HEK293 (cell line): ENCODE results near the gene COTL1.
A peak's percentile ranks its signal among the peaks of the same experiment; 100 is the strongest.

Experiments used
- CTCF ChIA-PET: fragments of 350-600 bp; formaldehyde crosslinking; extraction: SDS; loops from one replicate; lab custom pipeline; 2021; ENCODE audit warnings: antibody characterized with exemption; lab: Yijun Ruan, JAX
- POLR2A ChIA-PET: fragments of 300-600 bp; formaldehyde crosslinking; extraction: SDS; loops from one replicate; lab custom pipeline; 2020; ENCODE audit warnings: antibody characterized with exemption, inconsistent platforms; lab: Yijun Ruan, JAX
- H3K27ac ChIP-seq: fragments of 200-500 bp; sonication (Bioruptor generic); 2 replicates; pipeline ENCODE4 v1.5.1; 2014; ENCODE audit warnings: low read depth, low read length, control low read depth, inconsistent platforms; ENCODE audit errors: extremely low read depth
- H3K36me3 ChIP-seq, 2 experiments: fragments of 200-500 bp in 1 of 2; sonication (Bioruptor generic) in 1 of 2; 1 replicate in 1 of 2; 2 replicates in 1 of 2; pipeline ENCODE4 v1.5.1; 2014 to 2017; ENCODE audit warnings: inconsistent platforms in 2 of 2, low read length in 2 of 2; ENCODE audit not compliant: control insufficient read depth in 2 of 2, insufficient read depth in 1 of 2
- H3K4me1 ChIP-seq: fragments of 200-500 bp; sonication (Bioruptor generic); 2 replicates; pipeline ENCODE4 v1.5.1; 2014; ENCODE audit warnings: mild to moderate bottlenecking, low read length, inconsistent platforms; ENCODE audit not compliant: control insufficient read depth, insufficient read depth
- H3K4me3 ChIP-seq: 2 replicates; pipeline ENCODE4 v1.5.1; 2011; ENCODE audit warnings: low read depth, mild to moderate bottlenecking, control low read depth, low read length, moderate library complexity
- H3K9me3 ChIP-seq: fragments of 200-500 bp; sonication (Bioruptor generic); 2 replicates; pipeline ENCODE4 v1.5.1; 2014; ENCODE audit warnings: low read depth, low read length, inconsistent platforms; ENCODE audit not compliant: control insufficient read depth, insufficient read depth
- GLIS1 ChIP-seq: fragments of 450-650 bp; formaldehyde crosslinking; IDR thresholded peaks from 2 replicates; pipeline ENCODE4 v1.5.1; 2016; ENCODE audit warnings: missing biosample characterization, missing genetic modification characterization
- HOXD13 ChIP-seq: sonication (generic); formaldehyde crosslinking; IDR thresholded peaks from 2 replicates; pipeline ENCODE4 v1.8.0; 2022; ENCODE audit warnings: missing genetic modification reagents, borderline replicate concordance
- KLF16 ChIP-seq: fragments of 450-650 bp; formaldehyde crosslinking; IDR thresholded peaks from 2 replicates; pipeline ENCODE4 v1.5.1; 2017; ENCODE audit warnings: missing biosample characterization, missing genetic modification characterization
- SCRT1 ChIP-seq: fragments of 450-650 bp; formaldehyde crosslinking; IDR thresholded peaks from 2 replicates; pipeline ENCODE4 v1.5.1; 2016; ENCODE audit warnings: missing biosample characterization, missing genetic modification characterization, borderline replicate concordance
- SCRT2 ChIP-seq: fragments of 450-650 bp; formaldehyde crosslinking; IDR thresholded peaks from 2 replicates; pipeline ENCODE4 v1.5.1; 2016; ENCODE audit warnings: missing biosample characterization, missing genetic modification characterization
- ZEB2 ChIP-seq: fragments of 450-650 bp; formaldehyde crosslinking; IDR thresholded peaks from 2 replicates; pipeline ENCODE4 v1.5.1; 2016; ENCODE audit warnings: missing biosample characterization, missing genetic modification characterization
- ZNF16 ChIP-seq: fragments of 450-650 bp; formaldehyde crosslinking; IDR thresholded peaks from 2 replicates; pipeline ENCODE4 v1.5.1; 2016; ENCODE audit warnings: low read depth, missing biosample characterization, missing genetic modification characterization
- ZNF169 ChIP-seq: fragments of 450-650 bp; formaldehyde crosslinking; IDR thresholded peaks from 2 replicates; pipeline ENCODE4 v1.5.1; 2016; ENCODE audit warnings: missing biosample characterization, missing genetic modification characterization
- ZNF174 ChIP-seq: fragments of 450-650 bp; formaldehyde crosslinking; IDR thresholded peaks from 2 replicates; pipeline ENCODE4 v1.5.0; 2017; ENCODE audit warnings: missing biosample characterization, mild to moderate bottlenecking, missing genetic modification characterization
- ZNF211 ChIP-seq: fragments of 450-650 bp; formaldehyde crosslinking; IDR thresholded peaks from 2 replicates; pipeline ENCODE4 v1.5.1; 2016; ENCODE audit warnings: low read depth, missing biosample characterization, missing genetic modification characterization
- ZNF239 ChIP-seq: fragments of 450-650 bp; formaldehyde crosslinking; IDR thresholded peaks from 2 replicates; pipeline ENCODE4 v1.5.1; 2016; ENCODE audit warnings: missing biosample characterization, missing genetic modification characterization
- ZNF292 ChIP-seq: fragments of 450-650 bp; formaldehyde crosslinking; IDR thresholded peaks from 2 replicates; pipeline ENCODE4 v1.5.1; 2016; ENCODE audit warnings: low read depth, missing biosample characterization, missing genetic modification characterization, borderline replicate concordance
- ZNF37A ChIP-seq: fragments of 450-650 bp; IDR thresholded peaks from 2 replicates; pipeline ENCODE4 v1.5.1; 2018; ENCODE audit warnings: missing biosample characterization, missing genetic modification characterization
- ZNF423 ChIP-seq: fragments of 450-650 bp; formaldehyde crosslinking; IDR thresholded peaks from 2 replicates; pipeline ENCODE4 v1.5.1; 2016; ENCODE audit warnings: missing biosample characterization, missing genetic modification characterization
- ZNF645 ChIP-seq: fragments of 450-650 bp; formaldehyde crosslinking; IDR thresholded peaks from 2 replicates; pipeline ENCODE4; 2016; ENCODE audit warnings: missing biosample characterization, missing genetic modification characterization
- ZNF658 ChIP-seq: fragments of 450-650 bp; formaldehyde crosslinking; IDR thresholded peaks from 2 replicates; pipeline ENCODE4; 2016; ENCODE audit warnings: missing biosample characterization, missing genetic modification characterization
- ZNF660 ChIP-seq: fragments of 450-650 bp; IDR thresholded peaks from 2 replicates; pipeline ENCODE4 v1.5.1; 2018; ENCODE audit warnings: missing biosample characterization, mild to moderate bottlenecking, missing genetic modification characterization
- ZSCAN23 ChIP-seq: fragments of 450-650 bp; formaldehyde crosslinking; IDR thresholded peaks from 2 replicates; pipeline ENCODE4 v1.5.1; 2016; ENCODE audit warnings: missing biosample characterization, missing genetic modification characterization
- TF ChIP-seq, protein P1 (sequence below): fragments of 450-650 bp; formaldehyde crosslinking; IDR thresholded peaks from 2 replicates; pipeline ENCODE4 v1.5.1; 2016; ENCODE audit warnings: missing biosample characterization, missing genetic modification characterization
- TF ChIP-seq, protein P2 (sequence below): fragments of 450-650 bp; formaldehyde crosslinking; IDR thresholded peaks from 2 replicates; pipeline ENCODE4 v1.5.1; 2017; ENCODE audit warnings: missing biosample characterization, missing genetic modification characterization
- TF ChIP-seq, protein P3 (sequence below): fragments of 450-650 bp; formaldehyde crosslinking; IDR thresholded peaks from 2 replicates; pipeline ENCODE4 v1.5.1; 2016; ENCODE audit warnings: missing biosample characterization, missing genetic modification characterization

The COTL1 gene

GRCh38 chr16:84575914-84576313, 42.0 kb downstream of the COTL1 start:
- CTCF ChIA-PET: interaction anchor here (0.6 kb wide), 2 partner anchors 21 to 199 kb away, joined by 3 read pairs; no protein-coding TSS in a partner anchor
- no peaks in the 10 kb centered on the region for H3K4me1 ChIP-seq
- no peak overlapping the region for H3K27ac ChIP-seq
- no peaks in the 10 kb centered on the region for H3K9me3 ChIP-seq
- H3K36me3 ChIP-seq: no peaks in the 10 kb centered on the region
- POLR2A ChIA-PET: no interaction called here
- H3K4me3 ChIP-seq: no peak overlapping the region
- TF ChIP-seq ZNF37A (tag by site-specific recombination) (no peak), SCRT1 (tag by site-specific recombination) (no peak), GLIS1 (tag by site-specific recombination) (no peak), ZNF658 (tag by site-specific recombination) (no peak), ZNF645 (no peak), ZNF16 (tag by site-specific recombination) (no peak), ZSCAN23 (tag by site-specific recombination) (no peak), HOXD13 (no peak), KLF16 (tag by site-specific recombination) (no peak), ZNF292 (tag by site-specific recombination) (no peak), ZNF660 (tag by site-specific recombination) (no peak), ZEB2 (tag by site-specific recombination) (no peak), ZNF211 (no peak), ZNF423 (tag by site-specific recombination) (no peak), ZNF169 (tag by site-specific recombination) (no peak), ZNF239 (no peak)
- TF ChIP-seq, protein P1, sequence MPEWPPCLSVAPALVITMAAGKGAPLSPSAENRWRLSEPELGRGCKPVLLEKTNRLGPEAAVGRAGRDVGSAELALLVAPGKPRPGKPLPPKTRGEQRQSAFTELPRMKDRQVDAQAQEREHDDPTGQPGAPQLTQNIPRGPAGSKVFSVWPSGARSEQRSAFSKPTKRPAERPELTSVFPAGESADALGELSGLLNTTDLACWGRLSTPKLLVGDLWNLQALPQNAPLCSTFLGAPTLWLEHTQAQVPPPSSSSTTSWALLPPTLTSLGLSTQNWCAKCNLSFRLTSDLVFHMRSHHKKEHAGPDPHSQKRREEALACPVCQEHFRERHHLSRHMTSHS (tag by site-specific recombination): no peak
- TF ChIP-seq, protein P2, sequence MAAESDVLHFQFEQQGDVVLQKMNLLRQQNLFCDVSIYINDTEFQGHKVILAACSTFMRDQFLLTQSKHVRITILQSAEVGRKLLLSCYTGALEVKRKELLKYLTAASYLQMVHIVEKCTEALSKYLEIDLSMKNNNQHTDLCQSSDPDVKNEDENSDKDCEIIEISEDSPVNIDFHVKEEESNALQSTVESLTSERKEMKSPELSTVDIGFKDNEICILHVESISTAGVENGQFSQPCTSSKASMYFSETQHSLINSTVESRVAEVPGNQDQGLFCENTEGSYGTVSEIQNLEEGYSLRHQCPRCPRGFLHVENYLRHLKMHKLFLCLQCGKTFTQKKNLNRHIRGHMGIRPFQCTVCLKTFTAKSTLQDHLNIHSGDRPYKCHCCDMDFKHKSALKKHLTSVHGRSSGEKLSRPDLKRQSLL (tag by site-specific recombination): no peak
- TF ChIP-seq, protein P3, sequence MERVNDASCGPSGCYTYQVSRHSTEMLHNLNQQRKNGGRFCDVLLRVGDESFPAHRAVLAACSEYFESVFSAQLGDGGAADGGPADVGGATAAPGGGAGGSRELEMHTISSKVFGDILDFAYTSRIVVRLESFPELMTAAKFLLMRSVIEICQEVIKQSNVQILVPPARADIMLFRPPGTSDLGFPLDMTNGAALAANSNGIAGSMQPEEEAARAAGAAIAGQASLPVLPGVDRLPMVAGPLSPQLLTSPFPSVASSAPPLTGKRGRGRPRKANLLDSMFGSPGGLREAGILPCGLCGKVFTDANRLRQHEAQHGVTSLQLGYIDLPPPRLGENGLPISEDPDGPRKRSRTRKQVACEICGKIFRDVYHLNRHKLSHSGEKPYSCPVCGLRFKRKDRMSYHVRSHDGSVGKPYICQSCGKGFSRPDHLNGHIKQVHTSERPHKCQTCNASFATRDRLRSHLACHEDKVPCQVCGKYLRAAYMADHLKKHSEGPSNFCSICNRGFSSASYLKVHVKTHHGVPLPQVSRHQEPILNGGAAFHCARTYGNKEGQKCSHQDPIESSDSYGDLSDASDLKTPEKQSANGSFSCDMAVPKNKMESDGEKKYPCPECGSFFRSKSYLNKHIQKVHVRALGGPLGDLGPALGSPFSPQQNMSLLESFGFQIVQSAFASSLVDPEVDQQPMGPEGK: no peak
- TF ChIP-seq, all 188 proteins: peak for 0

DNA sequence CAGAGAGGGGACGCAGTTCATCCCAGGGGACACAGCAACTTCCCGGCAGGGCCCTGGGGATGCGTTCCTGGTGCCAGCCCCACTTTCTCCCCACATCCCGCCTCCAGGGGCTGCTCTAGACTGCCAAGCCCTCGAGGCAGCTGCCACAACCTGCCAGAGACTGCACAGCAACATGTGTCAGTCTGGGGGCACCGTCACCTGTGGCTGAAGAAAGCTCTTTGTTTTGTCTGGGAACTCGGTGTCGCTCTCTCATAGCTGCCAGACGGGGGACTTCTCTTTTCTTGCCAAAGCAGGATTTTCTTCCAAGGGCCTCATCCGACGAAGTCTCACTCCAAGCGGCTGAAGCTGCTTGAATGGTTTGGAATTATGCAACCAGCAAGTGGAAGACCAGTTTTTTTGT, 43.7 kb downstream of the COTL1 start:
- TF ChIP-seq SCRT2 (tag by site-specific recombination): peak; percentile 78
- TF ChIP-seq SCRT1 (tag by site-specific recombination): peak; percentile 58; the same call in 1 of the 2 replicates
- TF ChIP-seq ZNF174 (tag by site-specific recombination): no peak
- TF ChIP-seq, all 188 proteins: peak for 2
- H3K36me3 ChIP-seq: no peaks in the 10 kb centered on the region

More for the DNA sequence above, 43.7 kb downstream of the COTL1 start:
- Histone ChIP-seq H3K4me3 (no peak overlapping the region), H3K9me3 (no peaks in the 10 kb centered on the region), H3K27ac (no peak overlapping the region), H3K4me1 (no peaks in the 10 kb centered on the region)
- POLR2A ChIA-PET: no interaction called here
- CTCF ChIA-PET: interaction anchor here (1.0 kb wide), 1 partner anchor 48 kb away, joined by 3 read pairs; no protein-coding TSS in a partner anchor
